IPS DF 19.7 (cell line): Measurements from ENCODE around the gene NUP153.
"Not testable (repeated sequence)": the region's sequence is repeated elsewhere in the genome, so short reads cannot be mapped to it uniquely, and the experiment has no call there.

ENCODE experiments used
- DNase-seq: peaks from one replicate; pipeline ENCODE4 v3.0.0-alpha.2; 2013; ENCODE audit warnings: low read depth, low spot score

NUP153 gene

GRCh38 chr6:17601386-17601703 is 105.4 kb downstream of the NUP153 start:
- no peak for DNase-seq

- no peak for DNase-seq
Measured at GRCh38 chr6:17600527-17601385, 106.0 kb downstream of the NUP153 start.

- peak; percentile 71 for DNase-seq
Measured at GRCh38 chr6:17599877-17600526, 106.7 kb downstream of the NUP153 start, which contains the start of gene FAM8A1. TSS of gene FAM8A1 (plus strand) at chr6:17600302. CDS start at chr6:17600410, 108 bp downstream.

- DNase-seq = no peak
Measured at GRCh38 chr6:17596085-17596484, 110.6 kb downstream of the NUP153 start.

GRCh38 chr6:17593246-17593645 is 113.5 kb downstream of the NUP153 start:
- DNase-seq = no peak

- no peak for DNase-seq
Measured at GRCh38 chr6:17591287-17591686, 115.4 kb downstream of the NUP153 start.

- DNase-seq = no peak
Measured at GRCh38 chr6:17589406-17590096, 117.2 kb downstream of the NUP153 start.

- DNase-seq = no peak
Measured at GRCh38 chr6:17588011-17588410, 118.7 kb downstream of the NUP153 start.

- DNase-seq = not testable (repeated sequence)
Measured at GRCh38 chr6:17586623-17587022, 120.1 kb downstream of the NUP153 start.

GRCh38 chr6:17585766-17586490 is 120.8 kb downstream of the NUP153 start:
- no peak for DNase-seq

GRCh38 chr6:17584241-17584803 is 122.4 kb downstream of the NUP153 start:
- DNase-seq = no peak

- no peak for DNase-seq
Measured at GRCh38 chr6:17583811-17584210, 122.9 kb downstream of the NUP153 start.

GRCh38 chr6:17581282-17581681 is 125.4 kb downstream of the NUP153 start:
- DNase-seq = not testable (repeated sequence)

GRCh38 chr6:17580518-17581048 is 126.1 kb downstream of the NUP153 start:
- no peak for DNase-seq

- DNase-seq = no peak
Measured at GRCh38 chr6:17577059-17577458, 129.7 kb downstream of the NUP153 start.

GRCh38 chr6:17574866-17575560 is 131.7 kb downstream of the NUP153 start:
- no peak for DNase-seq

GRCh38 chr6:17565399-17565798 is 141.3 kb downstream of the NUP153 start:
- DNase-seq = no peak
